HG03103 (cell line): ENCODE results near the gene CADM2.

ENCODE experiments used
- ATAC-seq: cut with Tn5 transposase; IDR thresholded peaks from one replicate; pipeline ENCODE4 v1.9.1; 2021; ENCODE audit warnings: low read depth; ENCODE audit not compliant: unreplicated experiment

CADM2 gene

GRCh38 chr3:85176799-85177198 is 218.0 kb downstream of the CADM2 start:
- ATAC-seq, result no peak

GRCh38 chr3:85182975-85183752 is 224.4 kb downstream of the CADM2 start:
- ATAC-seq, result no peak

GRCh38 chr3:85185495-85185894 is 226.7 kb downstream of the CADM2 start:
- no peak for ATAC-seq

- ATAC-seq, result no peak
Observed at GRCh38 chr3:85189731-85190130, 230.9 kb downstream of the CADM2 start.

GRCh38 chr3:85193565-85193964 is 234.8 kb downstream of the CADM2 start:
- ATAC-seq, result no peak

GRCh38 chr3:85208650-85209049 is 249.9 kb downstream of the CADM2 start:
- no peak for ATAC-seq

- ATAC-seq, result no peak
Observed at GRCh38 chr3:85210540-85210939, 251.8 kb downstream of the CADM2 start.

GRCh38 chr3:85228966-85229365 is 270.2 kb downstream of the CADM2 start:
- ATAC-seq, result no peak

GRCh38 chr3:85244091-85244490 is 285.3 kb downstream of the CADM2 start:
- no peak for ATAC-seq

- ATAC-seq, result no peak
Observed at GRCh38 chr3:85244519-85244918, 285.7 kb downstream of the CADM2 start.

GRCh38 chr3:85251766-85252165 is 293.0 kb downstream of the CADM2 start:
- ATAC-seq, result no peak

GRCh38 chr3:85252686-85253085 is 293.9 kb downstream of the CADM2 start:
- no peak for ATAC-seq

GRCh38 chr3:85254738-85255137 is 295.9 kb downstream of the CADM2 start:
- no peak for ATAC-seq

GRCh38 chr3:85255949-85256348 is 297.2 kb downstream of the CADM2 start:
- ATAC-seq, result no peak

- no peak for ATAC-seq
Observed at GRCh38 chr3:85258326-85258725, 299.5 kb downstream of the CADM2 start.

- ATAC-seq, result no peak
Observed at GRCh38 chr3:85258819-85259218, 300.0 kb downstream of the CADM2 start.

GRCh38 chr3:85259748-85260147 is 301.0 kb downstream of the CADM2 start:
- no peak for ATAC-seq

GRCh38 chr3:85264381-85264780 is 305.6 kb downstream of the CADM2 start:
- ATAC-seq, result no peak

- no peak for ATAC-seq
Observed at GRCh38 chr3:85270488-85270887, 311.7 kb downstream of the CADM2 start.

GRCh38 chr3:85271911-85272310 is 313.1 kb downstream of the CADM2 start:
- no peak for ATAC-seq

- no peak for ATAC-seq
Observed at GRCh38 chr3:85288257-85288656, 329.5 kb downstream of the CADM2 start.

- no peak for ATAC-seq
Observed at GRCh38 chr3:85297291-85297690, 338.5 kb downstream of the CADM2 start.

GRCh38 chr3:85298032-85298431 is 339.2 kb downstream of the CADM2 start:
- no peak for ATAC-seq
